GM12873 (cell line): ENCODE data around the gene CCDC92B.

Experiments used
- TF ChIP-seq, protein P1 (sequence below): IDR thresholded peaks from 2 replicates; pipeline ENCODE4 v1.5.1; 2012; ENCODE audit warnings: low read depth, mild to moderate bottlenecking, moderate library complexity, low read length, control low read depth; ENCODE audit not compliant: insufficient read depth; ENCODE audit errors: missing control alignments

Gene CCDC92B

DNA sequence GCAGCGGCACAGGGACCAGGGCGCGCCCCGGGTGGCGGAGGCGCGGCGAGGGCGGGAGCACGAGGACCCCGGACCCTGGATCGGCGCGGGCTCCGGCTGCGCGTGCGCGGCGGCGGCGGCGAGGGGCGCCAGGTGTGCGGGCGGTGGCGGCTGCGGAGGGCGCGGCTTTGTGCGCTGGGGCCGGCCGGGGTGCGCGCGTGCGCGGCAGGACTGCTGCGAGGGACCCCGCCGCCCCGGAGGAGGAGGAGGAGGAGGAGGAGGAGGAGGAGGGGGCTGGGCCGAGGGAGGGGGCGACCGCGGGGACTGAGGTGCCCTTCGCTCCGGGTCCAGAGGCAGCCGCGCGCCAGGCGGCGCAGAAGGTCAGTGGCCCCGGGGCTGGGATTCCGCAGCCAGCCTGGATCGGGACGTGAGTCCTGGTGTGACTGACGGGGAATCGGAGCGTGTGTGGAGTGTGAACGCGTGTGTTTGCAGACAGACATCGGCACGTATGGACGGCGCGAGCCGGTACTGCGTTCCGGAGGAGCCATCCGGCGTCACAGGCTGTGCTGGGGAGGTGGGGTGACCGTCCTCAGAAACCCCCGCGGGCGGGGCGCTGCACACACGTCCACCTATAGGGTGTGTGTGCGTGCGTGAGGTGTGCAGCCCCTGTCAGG is 27.3 kb upstream of the CCDC92B start:
- TF ChIP-seq, protein P1, sequence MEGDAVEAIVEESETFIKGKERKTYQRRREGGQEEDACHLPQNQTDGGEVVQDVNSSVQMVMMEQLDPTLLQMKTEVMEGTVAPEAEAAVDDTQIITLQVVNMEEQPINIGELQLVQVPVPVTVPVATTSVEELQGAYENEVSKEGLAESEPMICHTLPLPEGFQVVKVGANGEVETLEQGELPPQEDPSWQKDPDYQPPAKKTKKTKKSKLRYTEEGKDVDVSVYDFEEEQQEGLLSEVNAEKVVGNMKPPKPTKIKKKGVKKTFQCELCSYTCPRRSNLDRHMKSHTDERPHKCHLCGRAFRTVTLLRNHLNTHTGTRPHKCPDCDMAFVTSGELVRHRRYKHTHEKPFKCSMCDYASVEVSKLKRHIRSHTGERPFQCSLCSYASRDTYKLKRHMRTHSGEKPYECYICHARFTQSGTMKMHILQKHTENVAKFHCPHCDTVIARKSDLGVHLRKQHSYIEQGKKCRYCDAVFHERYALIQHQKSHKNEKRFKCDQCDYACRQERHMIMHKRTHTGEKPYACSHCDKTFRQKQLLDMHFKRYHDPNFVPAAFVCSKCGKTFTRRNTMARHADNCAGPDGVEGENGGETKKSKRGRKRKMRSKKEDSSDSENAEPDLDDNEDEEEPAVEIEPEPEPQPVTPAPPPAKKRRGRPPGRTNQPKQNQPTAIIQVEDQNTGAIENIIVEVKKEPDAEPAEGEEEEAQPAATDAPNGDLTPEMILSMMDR: no peak

DNA sequence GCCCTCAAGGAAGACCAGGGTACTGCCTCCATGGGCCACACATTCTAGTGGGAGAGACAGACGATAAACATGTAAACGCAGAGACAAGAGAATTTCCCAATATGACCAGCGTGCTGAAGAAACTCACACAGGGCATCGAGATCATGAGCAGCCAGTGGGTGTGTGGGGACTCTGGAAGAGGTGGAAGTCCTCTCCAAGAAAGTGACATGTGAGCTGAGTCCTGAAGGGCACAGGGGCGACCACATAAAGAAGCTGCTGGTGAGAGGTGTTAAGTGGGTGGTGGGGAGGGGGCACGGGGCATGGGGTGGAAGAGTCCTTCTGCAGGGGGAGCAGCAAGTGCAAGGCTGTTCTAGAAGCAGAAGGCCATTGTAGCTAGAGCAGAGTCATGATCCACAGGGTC is 25.8 kb upstream of the CCDC92B start:
- TF ChIP-seq, protein P1: no peak

DNA sequence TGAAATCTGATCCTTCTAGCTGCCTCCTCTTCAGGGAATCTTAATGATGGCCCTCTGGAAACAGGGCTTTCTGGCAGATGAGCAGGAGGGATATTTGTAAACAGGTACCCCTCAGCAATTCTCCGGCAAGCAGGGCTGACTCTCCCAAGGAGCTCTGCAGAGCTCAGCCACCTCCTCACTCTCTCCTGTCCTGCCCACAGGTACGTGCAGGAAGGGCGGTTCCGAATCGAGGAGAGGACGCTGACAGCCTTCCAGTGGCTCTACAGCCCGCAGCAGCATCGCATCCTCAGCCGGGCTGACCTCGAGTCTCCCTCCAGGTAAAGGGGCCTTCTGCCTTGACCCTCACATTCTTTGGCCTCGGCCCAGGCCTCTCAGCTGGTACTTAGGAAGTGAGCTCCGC is 20.7 kb upstream of the CCDC92B start:
- TF ChIP-seq, protein P1: no peak

DNA sequence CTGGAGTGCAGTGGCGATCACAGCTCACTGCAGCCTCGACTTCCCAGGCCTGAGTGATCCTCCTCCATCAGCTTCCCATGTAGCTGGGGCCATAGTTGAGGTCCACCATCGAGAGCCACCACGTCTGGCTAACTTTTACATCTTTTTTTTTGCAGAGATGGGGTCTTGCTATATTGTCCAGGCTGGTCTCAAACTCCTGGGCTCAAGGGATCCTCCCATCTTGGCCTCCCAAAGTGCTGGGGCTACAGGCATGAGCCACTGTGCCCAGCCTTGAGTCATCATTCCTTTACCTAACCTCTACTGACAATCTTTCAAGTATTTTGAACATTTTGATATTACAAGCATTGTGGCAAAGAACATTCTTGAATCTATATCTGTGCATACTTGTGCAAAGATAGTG is 9.4 kb upstream of the CCDC92B start:
- TF ChIP-seq, protein P1: no peak

DNA sequence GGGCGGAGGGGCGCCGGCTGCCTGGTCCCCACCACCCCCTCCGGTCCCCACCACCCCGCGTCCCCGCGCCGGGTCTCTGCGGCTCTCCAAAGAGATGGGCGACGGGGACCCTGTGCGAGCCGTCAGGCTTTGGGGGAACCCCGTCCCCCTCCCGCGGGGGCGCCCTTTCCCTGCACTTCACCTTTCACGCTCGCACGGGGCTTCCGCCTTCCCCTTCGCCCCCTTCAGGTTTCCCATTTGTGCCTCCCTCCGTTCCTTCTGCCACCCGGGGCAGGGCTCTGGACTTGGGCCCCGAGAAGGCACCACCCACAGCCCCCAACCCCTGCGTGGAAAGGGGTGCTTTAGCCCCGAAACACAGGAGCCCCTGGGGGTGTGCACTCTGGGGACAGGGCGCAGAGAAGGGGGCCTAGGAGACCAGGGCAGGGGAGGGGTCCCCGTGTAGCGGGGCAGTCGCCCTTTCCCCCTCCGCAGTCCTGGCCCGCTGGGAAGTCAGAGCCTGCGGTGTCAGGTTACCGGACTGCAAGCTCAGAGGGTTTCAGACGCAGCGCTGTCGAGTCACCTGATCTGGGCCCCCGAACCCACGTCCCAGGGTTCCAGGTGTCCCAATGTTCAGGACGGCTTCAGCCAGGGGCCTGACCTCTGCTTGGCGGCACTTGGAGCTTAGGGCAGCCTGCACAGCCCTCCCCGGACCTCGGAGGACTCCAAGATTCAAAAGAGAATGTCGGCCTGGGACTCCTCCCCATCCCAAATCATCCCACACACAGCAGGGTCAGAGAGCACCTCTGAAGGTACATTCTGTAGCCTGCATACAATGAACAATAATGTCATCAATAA is 6.7 kb upstream of the CCDC92B start:
- TF ChIP-seq, protein P1: no peak

DNA sequence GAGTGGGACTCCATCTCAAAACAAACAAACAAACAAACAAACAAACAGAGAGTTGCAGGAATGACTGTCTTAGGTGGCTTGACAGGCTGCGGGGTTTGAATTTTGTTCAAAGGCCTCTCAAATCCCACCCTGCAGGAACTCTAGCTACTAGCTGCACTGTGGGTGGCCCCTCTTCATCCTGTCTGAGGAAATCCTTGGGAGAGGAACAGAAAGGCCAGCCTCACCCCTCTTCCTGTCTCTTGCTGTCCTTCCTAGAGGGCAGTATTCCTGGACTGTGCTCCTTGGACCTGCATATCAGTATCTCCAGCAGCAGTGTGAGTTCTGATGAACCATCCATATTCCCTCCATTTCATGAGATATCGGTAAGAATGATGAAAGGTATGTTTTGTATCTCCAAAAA is 2.0 kb upstream of the CCDC92B start:
- TF ChIP-seq, protein P1: no peak

DNA sequence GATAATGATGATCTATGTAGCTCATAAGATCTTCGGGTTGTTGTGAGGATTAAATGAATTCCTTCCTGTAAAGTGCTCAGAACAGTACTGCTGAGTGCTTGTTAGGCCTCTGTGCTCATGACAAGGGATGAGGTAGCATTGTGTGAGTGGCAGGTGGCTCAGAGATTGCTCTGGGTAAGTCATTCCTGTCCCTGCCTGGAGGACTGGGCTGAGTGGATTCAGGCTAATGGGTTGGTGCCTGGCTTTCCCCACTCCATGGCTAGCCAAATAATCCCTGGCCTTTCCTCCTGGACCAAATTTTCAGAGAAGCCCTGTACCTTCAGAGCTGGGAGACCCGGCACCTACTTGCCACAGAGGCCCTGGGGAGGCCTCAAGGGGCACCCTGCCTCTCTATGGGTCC is 1.3 kb upstream of the CCDC92B start:
- TF ChIP-seq, protein P1: no peak
